Chondrocyte (in vitro differentiated cells): ENCODE data around the gene TMEM141. TPM values are rescaled to one million over a fixed set of nuclear protein-coding genes. Genes with fewer than 3 reads are reported as not detected.

Source experiments
- DNase-seq: peaks from one replicate; pipeline ENCODE4 v3.0.0; 2021; ENCODE audit warnings: mixed read lengths, low spot score
- H3K27ac Mint-ChIP-seq: one replicate; pipeline ENCODE4 v1.8.0; 2021; ENCODE audit warnings: mild to moderate bottlenecking, moderate library complexity, mixed read lengths; ENCODE audit not compliant: unreplicated experiment
- H3K27me3 Mint-ChIP-seq: 2 replicates; pipeline ENCODE4 v1.8.0; 2021; ENCODE audit warnings: low read depth, mixed read lengths
- H3K36me3 Mint-ChIP-seq: 2 replicates; pipeline ENCODE4 v1.8.0; 2021; ENCODE audit warnings: low read depth, mixed read lengths
- H3K4me1 Mint-ChIP-seq: 2 replicates; pipeline ENCODE4 v1.8.0; 2021; ENCODE audit warnings: low read depth, mild to moderate bottlenecking, mixed read lengths
- H3K4me3 Mint-ChIP-seq: one replicate; pipeline ENCODE4 v1.8.0; 2021; ENCODE audit warnings: mild to moderate bottlenecking, moderate library complexity, mixed read lengths; ENCODE audit not compliant: unreplicated experiment
- H3K9me3 Mint-ChIP-seq: 2 replicates; pipeline ENCODE4 v1.8.0; 2021; ENCODE audit warnings: low read depth, mixed read lengths
- total RNA-seq: library from RNA; stranded (reverse); gene quantifications from 3 replicates; pipeline ENCODE4 v1.2.1, GENCODE V29; 2021
- TF ChIP-seq, protein P1 (sequence below): fragments of 200-600 bp; sonication (generic); IDR thresholded peaks from 2 replicates; pipeline ENCODE4 v1.5.0; 2021; ENCODE audit warnings: antibody characterized with exemption, mild to moderate bottlenecking, moderate library complexity

Gene TMEM141
- total RNA-seq, 1 donor from 2014 or later: 31.2 TPM

DNA sequence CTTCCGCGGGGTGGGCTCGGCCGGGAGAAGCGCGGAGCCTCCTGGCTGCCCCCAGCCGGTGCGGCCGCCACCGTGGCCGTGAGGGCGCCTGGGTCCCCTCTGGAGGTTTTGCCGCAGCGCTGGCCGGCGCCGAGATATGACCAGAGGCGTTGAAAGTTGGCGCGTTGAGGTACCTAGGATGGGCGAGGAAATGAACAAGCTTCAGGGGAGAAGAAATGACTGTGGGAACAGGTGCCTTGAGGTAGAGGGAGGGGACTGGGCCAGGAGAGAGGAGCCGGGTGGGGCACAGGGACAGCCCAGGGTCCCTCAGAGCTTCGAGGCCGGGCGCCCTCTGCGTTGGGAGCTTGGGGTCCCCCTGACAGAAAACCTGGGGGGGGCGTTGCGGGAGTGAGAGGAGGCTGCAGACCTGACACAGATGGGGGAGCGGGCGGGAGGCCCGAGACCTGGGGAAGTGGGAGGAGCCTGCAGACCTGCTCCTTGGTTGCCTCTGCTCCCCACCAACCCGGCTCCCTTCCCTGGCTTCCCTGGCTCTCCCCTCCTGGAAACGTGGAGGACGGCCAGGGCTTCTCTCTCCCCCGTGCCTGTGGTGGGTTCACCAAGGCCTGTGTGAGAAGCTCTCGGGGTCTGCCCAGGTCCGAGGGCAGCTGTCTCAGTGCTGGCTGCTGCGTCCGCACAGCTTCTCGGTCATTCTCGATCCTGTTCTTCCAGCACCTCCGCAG, 30.8 kb downstream of the TMEM141 start:
- peaks cover 5% of the 10 kb centered on the region for H3K36me3 Mint-ChIP-seq
- TF ChIP-seq, protein P1, sequence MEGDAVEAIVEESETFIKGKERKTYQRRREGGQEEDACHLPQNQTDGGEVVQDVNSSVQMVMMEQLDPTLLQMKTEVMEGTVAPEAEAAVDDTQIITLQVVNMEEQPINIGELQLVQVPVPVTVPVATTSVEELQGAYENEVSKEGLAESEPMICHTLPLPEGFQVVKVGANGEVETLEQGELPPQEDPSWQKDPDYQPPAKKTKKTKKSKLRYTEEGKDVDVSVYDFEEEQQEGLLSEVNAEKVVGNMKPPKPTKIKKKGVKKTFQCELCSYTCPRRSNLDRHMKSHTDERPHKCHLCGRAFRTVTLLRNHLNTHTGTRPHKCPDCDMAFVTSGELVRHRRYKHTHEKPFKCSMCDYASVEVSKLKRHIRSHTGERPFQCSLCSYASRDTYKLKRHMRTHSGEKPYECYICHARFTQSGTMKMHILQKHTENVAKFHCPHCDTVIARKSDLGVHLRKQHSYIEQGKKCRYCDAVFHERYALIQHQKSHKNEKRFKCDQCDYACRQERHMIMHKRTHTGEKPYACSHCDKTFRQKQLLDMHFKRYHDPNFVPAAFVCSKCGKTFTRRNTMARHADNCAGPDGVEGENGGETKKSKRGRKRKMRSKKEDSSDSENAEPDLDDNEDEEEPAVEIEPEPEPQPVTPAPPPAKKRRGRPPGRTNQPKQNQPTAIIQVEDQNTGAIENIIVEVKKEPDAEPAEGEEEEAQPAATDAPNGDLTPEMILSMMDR: no peak
- H3K27me3 Mint-ChIP-seq: no peaks in the 10 kb centered on the region
- H3K4me3 Mint-ChIP-seq: no peak overlapping the region
- peaks cover 6% of the 10 kb centered on the region for H3K4me1 Mint-ChIP-seq
- DNase-seq: no peak
- H3K27ac Mint-ChIP-seq: no peak overlapping the region
- H3K9me3 Mint-ChIP-seq: no peaks in the 10 kb centered on the region

DNA sequence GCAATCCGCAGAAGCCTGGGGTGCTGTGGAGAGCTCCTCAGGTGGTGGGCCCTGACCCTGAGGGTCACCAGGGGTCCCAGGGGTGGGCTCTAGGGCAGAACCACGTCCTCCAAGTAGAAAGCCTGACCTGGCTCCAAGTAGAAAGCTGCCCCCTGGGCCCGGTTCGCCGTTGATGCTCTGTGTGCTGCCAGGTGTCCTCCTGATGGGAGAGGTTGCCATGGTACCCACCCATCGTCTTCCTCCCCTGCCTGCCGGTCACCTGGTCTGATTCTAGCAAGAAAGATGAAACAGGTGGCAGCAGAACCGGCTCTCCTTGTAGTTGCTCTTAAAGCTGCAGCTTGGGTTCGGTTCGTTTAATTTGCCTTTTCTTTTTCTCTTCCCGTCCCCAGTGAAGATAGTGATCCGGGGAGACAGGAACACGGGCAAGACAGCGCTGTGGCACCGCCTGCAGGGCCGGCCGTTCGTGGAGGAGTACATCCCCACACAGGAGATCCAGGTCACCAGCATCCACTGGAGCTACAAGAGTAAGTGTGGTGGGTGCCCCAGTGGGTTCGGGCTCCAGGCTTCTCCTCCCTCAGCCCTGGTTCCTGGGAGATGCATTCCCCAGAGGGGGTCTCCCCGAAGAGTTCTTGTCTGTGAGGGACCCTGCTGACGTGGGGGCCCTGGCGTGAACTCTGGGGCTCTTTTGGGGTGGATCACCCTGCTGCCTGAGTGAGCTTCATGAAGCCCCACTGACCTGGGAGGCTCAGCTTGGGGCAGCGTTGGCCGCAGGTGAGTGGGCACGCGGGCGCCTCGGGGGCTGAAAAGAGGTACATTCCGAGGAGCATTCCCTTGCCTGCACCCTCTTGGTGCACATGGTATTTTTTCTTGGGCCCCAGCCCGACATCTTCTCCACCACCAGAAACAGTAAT, 32.2 kb downstream of the TMEM141 start:
- Mint-ChIP-seq H3K4me3 (no peak overlapping the region), H3K36me3 (peaks cover 4% of the 10 kb centered on the region), H3K9me3 (no peaks in the 10 kb centered on the region)

DNA sequence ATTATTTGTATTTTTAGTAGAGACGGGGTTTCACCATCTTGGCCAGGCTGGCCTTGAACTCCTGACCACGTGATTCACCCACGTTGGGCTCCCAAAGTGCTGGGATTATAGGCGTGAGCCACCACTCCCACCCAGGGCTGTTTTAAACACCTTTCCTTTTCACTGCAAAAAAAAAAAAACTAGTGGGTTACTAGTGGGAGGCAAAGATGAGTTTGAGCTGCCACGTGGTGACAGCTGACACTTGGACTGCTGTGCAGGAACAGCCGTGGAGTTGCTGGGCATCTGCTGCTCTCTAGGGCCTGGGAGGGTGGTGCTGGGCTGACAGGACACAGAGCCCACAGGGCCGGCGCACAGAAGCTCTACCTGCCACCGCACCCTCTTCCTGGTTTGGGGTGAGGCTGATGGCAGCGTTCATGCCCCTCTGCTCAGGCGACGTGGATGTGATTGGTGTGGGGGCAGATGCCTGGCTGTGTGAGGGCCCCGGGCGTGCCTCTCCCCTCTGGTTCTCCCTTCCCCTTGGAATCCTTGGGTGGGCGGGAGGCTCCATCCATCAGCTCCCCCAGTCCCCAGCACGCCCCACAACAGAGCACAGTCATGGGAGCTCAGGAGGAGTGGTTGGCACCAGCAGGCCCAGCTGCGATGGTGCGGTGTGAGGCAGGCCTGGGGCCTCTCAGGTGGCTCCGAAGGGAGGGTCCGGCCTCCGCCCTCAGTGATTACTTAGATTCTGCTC, 33.5 kb downstream of the TMEM141 start:
- peaks cover 6% of the 10 kb centered on the region for H3K4me1 Mint-ChIP-seq
- H3K36me3 Mint-ChIP-seq: peaks cover 2% of the 10 kb centered on the region
- no peak overlapping the region for H3K4me3 Mint-ChIP-seq
- H3K27me3 Mint-ChIP-seq: no peaks in the 10 kb centered on the region
- DNase-seq: no peak
- TF ChIP-seq, protein P1: no peak
- no peaks in the 10 kb centered on the region for H3K9me3 Mint-ChIP-seq
- H3K27ac Mint-ChIP-seq: no peak overlapping the region

More for the DNA sequence above, 32.2 kb downstream of the TMEM141 start:
- H3K27ac Mint-ChIP-seq: no peak overlapping the region
- H3K27me3 Mint-ChIP-seq: no peaks in the 10 kb centered on the region
- no peak for DNase-seq
- peaks cover 6% of the 10 kb centered on the region for H3K4me1 Mint-ChIP-seq
- TF ChIP-seq, protein P1: no peak

DNA sequence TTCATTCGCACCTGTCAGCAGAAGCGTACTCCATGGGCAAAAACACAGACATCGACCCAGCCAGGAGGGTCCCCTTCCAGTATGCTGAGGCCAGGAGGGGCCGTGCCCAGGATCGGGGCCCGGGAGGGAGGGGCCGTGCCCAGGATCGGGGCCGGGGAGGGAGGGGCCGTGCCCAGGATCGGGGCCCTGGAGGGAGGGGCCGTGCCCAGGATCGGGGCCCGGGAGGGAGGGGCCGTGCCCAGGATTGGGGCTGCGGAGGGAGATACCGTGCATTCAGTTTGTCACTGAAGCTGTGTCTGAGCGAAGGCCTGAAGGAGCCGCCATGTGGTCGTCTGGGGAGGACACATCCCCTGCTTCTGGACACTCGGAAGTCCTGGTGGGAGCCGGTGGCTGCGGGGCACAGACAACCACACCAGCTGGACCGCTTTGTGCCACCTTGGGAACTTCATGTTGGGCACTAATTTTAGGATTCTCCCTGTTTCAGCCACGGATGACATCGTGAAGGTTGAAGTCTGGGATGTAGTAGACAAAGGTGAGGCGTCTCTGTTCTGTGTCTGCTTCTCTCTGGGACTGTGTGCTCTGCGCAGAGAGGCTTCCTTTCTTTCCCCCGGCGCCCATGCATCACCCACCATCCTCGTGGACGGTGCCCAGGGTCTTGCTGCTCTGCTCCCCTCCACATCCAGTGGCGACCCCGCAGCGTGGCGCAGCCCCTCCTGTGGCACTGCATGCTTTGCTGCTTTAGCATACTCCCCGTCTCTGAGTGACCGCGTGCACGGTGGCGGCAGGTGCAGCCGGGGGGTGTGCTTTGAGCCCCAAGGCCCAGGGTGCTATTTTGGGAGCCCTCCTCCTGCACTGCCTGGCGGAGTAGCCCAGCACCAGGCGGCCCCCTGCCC, 34.4 kb downstream of the TMEM141 start:
- no peak overlapping the region for H3K4me3 Mint-ChIP-seq
- no peak for DNase-seq
- peaks cover 2% of the 10 kb centered on the region for H3K36me3 Mint-ChIP-seq
- no peaks in the 10 kb centered on the region for H3K9me3 Mint-ChIP-seq
- H3K27me3 Mint-ChIP-seq: no peaks in the 10 kb centered on the region
- peaks cover 6% of the 10 kb centered on the region for H3K4me1 Mint-ChIP-seq
- no peak overlapping the region for H3K27ac Mint-ChIP-seq
- TF ChIP-seq, protein P1: no peak
